Erythroblast (primary cell): ENCODE data around the gene EXOC6B.

ENCODE experiments used
- GATA1 ChIP-seq: IDR thresholded peaks from 2 replicates; pipeline ENCODE4 v1.6.1; 2011; ENCODE audit warnings: low read depth, mild to moderate bottlenecking, control low read depth, low read length, moderate library complexity
- POLR2A ChIP-seq: IDR thresholded peaks from 2 replicates; pipeline ENCODE4 v1.6.1; 2011; ENCODE audit warnings: mild to moderate bottlenecking, low read length

GRCh38 chr2:72496479-72496878 is 329.4 kb downstream of the EXOC6B start:
- TF ChIP-seq POLR2A (no peak), GATA1 (no peak)
